ENCODE results near the gene SMG5.
"Not testable (repeated sequence)": the region's sequence is repeated elsewhere in the genome, so short reads cannot be mapped to it uniquely, and the experiment has no call there.

SMG5 gene

GRCh38 chr1:156282479-156283222 is at the start of gene SMG5:
SMG5 (minus strand) TSS chr1:156282825; CDS start chr1:156282680, 145 bp downstream.
- peak; percentile 100 for DNase-seq (ENCODE audit: extremely low spot score)
- TF ChIP-seq L3MBTL2 (conservative IDR thresholded peaks at IDR 0.05) (0 out of 2 replicates have a peak, but pooled peaks have one; percentile 35), ZNF384 (IDR thresholded peaks at IDR 0.05) (peak; percentile 64; the same call in 1 of the 2 replicates), LEF1 (IDR thresholded peaks at IDR 0.05; ENCODE audit: borderline replicate concordance) (no peak), CTBP1 (IDR thresholded peaks at IDR 0.05; ENCODE audit: borderline replicate concordance) (no peak), ELF4 (IDR thresholded peaks at IDR 0.05) (peak; percentile 82), SUZ12 (IDR thresholded peaks at IDR 0.05) (no peak), NFRKB (IDR thresholded peaks at IDR 0.05) (peak; percentile 93), SP1 (IDR thresholded peaks at IDR 0.05) (peak; percentile 83; the same call in 1 of the 2 replicates), ARNT (IDR thresholded peaks at IDR 0.05) (no peak; the same call in 1 of the 2 replicates)
- POLR2A ChIA-PET, result interaction anchor here (0.6 to 5.7 kb wide), 29 partner anchors 9 to 219 kb away, joined by 3 to 71 read pairs (median 4); partner anchors contain the start of genes CCT3, GLMP, PMF1 and SLC25A44
- CTCF ChIA-PET, result interaction anchor here (1.4 kb wide), 1 partner anchor 77 kb away, joined by 5 read pairs; no protein-coding TSS in a partner anchor

- CTCF ChIA-PET; DNase-seq (ENCODE audit: extremely low spot score): not testable (repeated sequence)
- POLR2A ChIA-PET, result interaction anchor here (2.4 kb wide), 1 partner anchor 15 kb away, joined by 8 read pairs; the partner anchor contains the start of genes CCT3 and TSACC
These were observed 40.6 kb upstream of the SMG5 start for GRCh38 chr1:156323179-156323578.

- no peak for TF ChIP-seq ZNF384 (IDR thresholded peaks at IDR 0.05)
- TF ChIP-seq PKNOX1 (IDR thresholded peaks at IDR 0.05), result no peak
- TF ChIP-seq FOXM1 (IDR thresholded peaks at IDR 0.05; ENCODE audit: borderline replicate concordance), result no peak
- no peak for TF ChIP-seq FOXA1 (IDR thresholded peaks at IDR 0.05)
- TF ChIP-seq SUZ12 (IDR thresholded peaks at IDR 0.05), result no peak
- no peak for TF ChIP-seq HDGF (IDR thresholded peaks at IDR 0.05; ENCODE audit: borderline replicate concordance)
- no peak for TF ChIP-seq FOXK2 (IDR thresholded peaks at IDR 0.05)
- TF ChIP-seq ELF4 (IDR thresholded peaks at IDR 0.05), result no peak
- no peak for TF ChIP-seq TARDBP (IDR thresholded peaks at IDR 0.05)
- DNase-seq (ENCODE audit: extremely low spot score), result no peak
- ChIA-PET POLR2A (interaction anchor here (2.4 kb wide), 1 partner anchor 17 kb away, joined by 8 read pairs; the partner anchor contains the start of genes CCT3 and TSACC), CTCF (interaction anchor here (1.0 kb wide), 1 partner anchor 38 kb away, joined by 3 read pairs; no protein-coding TSS in a partner anchor)
These were observed 37.9 kb upstream of the SMG5 start for GRCh38 chr1:156320560-156320959.

GRCh38 chr1:156319664-156320063 is 37.0 kb upstream of the SMG5 start:
- TF ChIP-seq CTBP1 (IDR thresholded peaks at IDR 0.05; ENCODE audit: borderline replicate concordance) (no peak), L3MBTL2 (conservative IDR thresholded peaks at IDR 0.05) (no peak), FOXK2 (IDR thresholded peaks at IDR 0.05) (no peak)
- ChIA-PET POLR2A (interaction anchor here (0.6 to 1.0 kb wide), 4 partner anchors 18 to 42 kb away, joined by 3 to 4 read pairs (median 3); partner anchors contain the start of gene SMG5), CTCF (interaction anchor here (1.0 to 1.4 kb wide), 5 partner anchors 9 to 39 kb away, joined by 3 read pairs; no protein-coding TSS in a partner anchor)
- DNase-seq (ENCODE audit: extremely low spot score), result no peak

- ChIA-PET CTCF (interaction anchor here (0.6 to 0.7 kb wide), 2 partner anchors 42 to 97 kb away, joined by 3 read pairs; no protein-coding TSS in a partner anchor), POLR2A (no interaction called here)
- DNase-seq (ENCODE audit: extremely low spot score), result no peak
- TF ChIP-seq FOXM1 (IDR thresholded peaks at IDR 0.05; ENCODE audit: borderline replicate concordance) (no peak), CTBP1 (IDR thresholded peaks at IDR 0.05; ENCODE audit: borderline replicate concordance) (no peak), PKNOX1 (IDR thresholded peaks at IDR 0.05) (no peak), ELF4 (IDR thresholded peaks at IDR 0.05) (no peak), LEF1 (IDR thresholded peaks at IDR 0.05; ENCODE audit: borderline replicate concordance) (no peak), HDGF (IDR thresholded peaks at IDR 0.05; ENCODE audit: borderline replicate concordance) (no peak)
These were observed 34.3 kb upstream of the SMG5 start for GRCh38 chr1:156316909-156317308.

- no peak for TF ChIP-seq FOXA1 (IDR thresholded peaks at IDR 0.05)
- TF ChIP-seq FOXK2 (IDR thresholded peaks at IDR 0.05), result no peak
- ChIA-PET CTCF (no interaction called here), POLR2A (interaction anchor here (1.0 kb wide), 1 partner anchor 29 kb away, joined by 3 read pairs; the partner anchor contains the start of gene SMG5)
- DNase-seq (ENCODE audit: extremely low spot score), result no peak
These were observed 28.3 kb upstream of the SMG5 start for GRCh38 chr1:156310962-156311361.

- ChIA-PET POLR2A (no interaction called here), CTCF (no interaction called here)
- DNase-seq (ENCODE audit: extremely low spot score), result no peak
- TF ChIP-seq CTBP1 (IDR thresholded peaks at IDR 0.05; ENCODE audit: borderline replicate concordance) (no peak), BHLHE40 (IDR thresholded peaks at IDR 0.05; ENCODE audit: borderline replicate concordance) (no peak), FOXK2 (IDR thresholded peaks at IDR 0.05) (no peak), L3MBTL2 (conservative IDR thresholded peaks at IDR 0.05) (no peak), ZNF384 (IDR thresholded peaks at IDR 0.05) (no peak), TARDBP (IDR thresholded peaks at IDR 0.05) (no peak), FOXM1 (IDR thresholded peaks at IDR 0.05; ENCODE audit: borderline replicate concordance) (no peak), ELF4 (IDR thresholded peaks at IDR 0.05) (no peak), FOXA1 (IDR thresholded peaks at IDR 0.05) (no peak), PKNOX1 (IDR thresholded peaks at IDR 0.05) (no peak), SP1 (IDR thresholded peaks at IDR 0.05) (no peak), ARNT (IDR thresholded peaks at IDR 0.05) (no peak), SUZ12 (IDR thresholded peaks at IDR 0.05) (no peak), LEF1 (IDR thresholded peaks at IDR 0.05; ENCODE audit: borderline replicate concordance) (no peak), HDGF (IDR thresholded peaks at IDR 0.05; ENCODE audit: borderline replicate concordance) (no peak), NFRKB (IDR thresholded peaks at IDR 0.05) (no peak)
These were observed 25.5 kb upstream of the SMG5 start for GRCh38 chr1:156308078-156308477.

Data from HEK293T (cell line).